ENCODE measurements around the gene NRSN1. TPM values are rescaled to one million over a fixed set of nuclear protein-coding genes. Genes with fewer than 3 reads are reported as not detected.

The NRSN1 gene
- total and polyA plus RNA-seq, 9 of the 15 experiments (the other 6 are each of a cell fraction or from before 2014, with no cell fraction given) = not detected

GRCh38 chr6:24126586-24127192, 674 bp downstream of the NRSN1 start (continued):
- TF ChIP-seq REST (IDR thresholded peaks at IDR 0.05; ENCODE audit: borderline replicate concordance) = peak; percentile 97
- TF ChIP-seq REST (CRISPR knock-in tag; IDR thresholded peaks at IDR 0.05; ENCODE audit: low read depth) = peak; percentile 95
- no peak for TF ChIP-seq EP300 (IDR thresholded peaks at IDR 0.05; ENCODE audit: low read length)
- no peak for TF ChIP-seq ATF3 (IDR thresholded peaks at IDR 0.05)
- TF ChIP-seq ATF3 (CRISPR knock-in tag; conservative IDR thresholded peaks at IDR 0.05) = no peak
- peak; percentile 91 for TF ChIP-seq MIER1 (IDR thresholded peaks at IDR 0.05; ENCODE audit: low read depth)

Measured in K562 (cell line).